Psoas muscle (tissue), 8 donors: ENCODE results near the gene OSBP2. TPM values are rescaled to one million over a fixed set of nuclear protein-coding genes. Genes with fewer than 3 reads are reported as not detected.
A peak's percentile ranks its signal among the peaks of the same experiment; 100 is the strongest.
"Not testable (repeated sequence)": the region's sequence is repeated elsewhere in the genome, so short reads cannot be mapped to it uniquely, and the experiment has no call there.

Source experiments
- ATAC-seq, 4 donors: fragments of 200-7000 bp; cut with Tn5 transposase; one replicate each; pipeline ENCODE4 v1.9.1; 2020; ENCODE audit warnings: moderate library complexity in 3 of 4, mild to moderate bottlenecking in 2 of 4
- DNase-seq, 2 donors: peaks; one replicate each; pipeline ENCODE4 v3.0.0-alpha.2; 2020
- H3K27ac ChIP-seq: fragments of 200-600 bp; one replicate; pipeline ENCODE4 v1.8.0; 2022
- H3K27me3 ChIP-seq, 3 donors: fragments of 200-600 bp in 1 of 3; one replicate each; pipeline versions ENCODE4 v1.6.1 to v1.8.0; 2013 to 2022; ENCODE audit warnings: low read length in 2 of 3, mild to moderate bottlenecking in 2 of 3, moderate library complexity in 1 of 3; ENCODE audit not compliant: insufficient read depth in 3 of 3
- H3K36me3 ChIP-seq, 2 donors: fragments of 200-600 bp in 1 of 2; one replicate each; pipeline versions ENCODE4 v1.6.1 to v1.8.0; 2013 to 2022; ENCODE audit warnings: low read depth in 1 of 2, mild to moderate bottlenecking in 1 of 2, moderate library complexity in 1 of 2; ENCODE audit not compliant: insufficient read depth in 1 of 2
- H3K4me1 ChIP-seq: fragments of 200-600 bp; one replicate; pipeline ENCODE4 v1.8.0; 2022
- H3K4me3 ChIP-seq: fragments of 200-600 bp; one replicate; pipeline ENCODE4 v1.8.0; 2022; ENCODE audit warnings: mild to moderate bottlenecking
- H3K9me3 ChIP-seq: fragments of 200-600 bp; one replicate; pipeline ENCODE4 v1.8.0; 2022
- CTCF ChIP-seq: fragments of 200-600 bp; IDR thresholded peaks from one replicate; pipeline ENCODE4 v1.8.0; 2022; ENCODE audit warnings: antibody characterized with exemption
- WGBS, 3 donors: extraction: QIAGEN DNeasy Blood & Tissue Kit; methylation state at CpG; one replicate each; pipeline versions ENCODE4 v1.1.6 to v1.1.7; 2013; 5-methylcytosine and 5-hydroxymethylcytosine counted together
- intact Hi-C, 2 donors: fragments of 100-400 bp; cut with DNase I; formaldehyde crosslinking; loops; one replicate each; pipeline versions ENCODE4 v1.11.0 to v1.14.2; 2022
- polyA plus RNA-seq, 3 donors: library from polyadenylated mRNA; stranded (reverse); fragments of 200-250 nt; gene quantifications; one replicate each; pipeline ENCODE4 v1.2.3, GENCODE V29; 2013
- total RNA-seq, 4 donors: library from RNA; stranded (reverse); fragmentation: NEBNext Ultra II Directional in 2 of 4; extraction: Animal tissue kit (Norgen Biotek cat#: 25700) in 2 of 4; gene quantifications; one replicate each; pipeline versions ENCODE4 v1.2.1 to v1.2.4, GENCODE V29; 2021 to 2023
- donor health status: healthy with polysubstance abuse.
- donor health status: DM: no; HTN: no; CAD: no; lungs with moderate emphysema.
- donor health status: Bipolar disorder and iron deficiency.
- donor health status: healthy.
- donor health status: DM: yes; HTN: yes; CAD: no.
- donor health status: DM: no; HTN: no; CAD: no.
- donor health status: DM: no; HTN: no; CAD: no.
- donor health status: DM: yes; HTN: yes; CAD: no.

OSBP2 gene
- total and polyA plus RNA-seq, 7 donors, result 0.27 to 8.2 (median 2.5) TPM

- ATAC-seq, result peak in 3 of 4 donors; percentile 41 to 52 (median 49)
- TF ChIP-seq CTCF, result no peak
- Histone ChIP-seq H3K4me3 (no peak overlapping the region), H3K36me3 (no peaks in the 10 kb centered on the region), H3K4me1 (peaks cover 13% of the 10 kb centered on the region), H3K9me3 (no peaks in the 10 kb centered on the region), H3K27me3 (no peaks in the 10 kb centered on the region), H3K27ac (no peak overlapping the region)
- no peak for DNase-seq
- intact Hi-C loops, result no loop called here
- 94 to 100% (median 94%) methylated on average over 1 of the region's 1 CpG for WGBS, 3 donors
These were observed 7.2 kb downstream of the OSBP2 start for GRCh38 chr22:30701872-30702271.

GRCh38 chr22:30702856-30703255 is 8.2 kb downstream of the OSBP2 start:
- ATAC-seq, result no peak

GRCh38 chr22:30704978-30705377 is 10.3 kb downstream of the OSBP2 start:
- Histone ChIP-seq H3K9me3 (no peaks in the 10 kb centered on the region), H3K27me3 (no peaks in the 10 kb centered on the region), H3K36me3 (no peaks in the 10 kb centered on the region), H3K27ac (no peak overlapping the region), H3K4me3 (no peak overlapping the region), H3K4me1 (peaks cover 14% of the 10 kb centered on the region)
- no peak for DNase-seq
- intact Hi-C loops, result no loop called here
- 95 to 99% (median 98%) methylated on average over 5 of the region's 5 CpGs for WGBS, 3 donors
- no peak for ATAC-seq
- no peak for TF ChIP-seq CTCF

More at GRCh38 chr22:30702856-30703255, 8.2 kb downstream of the OSBP2 start:
- no peak for TF ChIP-seq CTCF
- Histone ChIP-seq H3K27ac (no peak overlapping the region), H3K4me3 (no peak overlapping the region), H3K4me1 (peaks cover 14% of the 10 kb centered on the region), H3K27me3 (no peaks in the 10 kb centered on the region), H3K9me3 (no peaks in the 10 kb centered on the region), H3K36me3 (no peaks in the 10 kb centered on the region)
- 86 to 95% (median 89%) methylated on average over 1 of the region's 1 CpG for WGBS, 3 donors
- DNase-seq, result no peak
- intact Hi-C loops, result no loop called here

GRCh38 chr22:30705710-30706651 is 11.3 kb downstream of the OSBP2 start:
- peak; percentile 83 to 94 (median 90) for ATAC-seq
- WGBS, 3 donors, result 27 to 58% (median 35%) methylated on average over 11 of the region's 11 CpGs
- TF ChIP-seq CTCF, result no peak
- no peaks in the 10 kb centered on the region for H3K36me3 ChIP-seq
- H3K9me3 ChIP-seq, result no peaks in the 10 kb centered on the region
- intact Hi-C loops, result no loop called here
- H3K27ac ChIP-seq, result peak overlapping the region; percentile 63
- H3K4me1 ChIP-seq, result peaks cover 14% of the 10 kb centered on the region
- H3K27me3 ChIP-seq, result no peaks in the 10 kb centered on the region
- peak in 1 of 2 donors; percentile 18 for DNase-seq
- H3K4me3 ChIP-seq, result no peak overlapping the region

GRCh38 chr22:30709980-30710379 is 15.3 kb downstream of the OSBP2 start:
- H3K36me3 ChIP-seq, ATAC-seq, H3K27ac ChIP-seq, intact Hi-C loops, H3K27me3 ChIP-seq, DNase-seq, H3K4me3 ChIP-seq, H3K9me3 ChIP-seq: not testable (repeated sequence)
- 86 to 90% (median 87%) methylated on average over 6 of the region's 6 CpGs for WGBS, 3 donors
- peaks cover 10% of the 10 kb centered on the region for H3K4me1 ChIP-seq
